GM12878 (cell line): Measurements from ENCODE around the gene RAPGEF6. TPM values are rescaled to one million over a fixed set of nuclear protein-coding genes. Genes with fewer than 3 reads are reported as not detected.

ENCODE experiments used
- ATF7 ChIP-seq: fragments of 450-650 bp; IDR thresholded peaks from 2 replicates; pipeline ENCODE4 v1.6.1; 2016; ENCODE audit warnings: low read depth, mild to moderate bottlenecking
- BMI1 ChIP-seq: fragments of 450-650 bp; IDR thresholded peaks from 2 replicates; pipeline ENCODE4 v1.6.1; 2016; ENCODE audit warnings: mild to moderate bottlenecking, moderate library complexity, borderline replicate concordance
- CBX5 ChIP-seq: sonication (generic); IDR thresholded peaks from 2 replicates; pipeline ENCODE4 v1.6.1; 2016; ENCODE audit warnings: low read depth, moderate library complexity, mild to moderate bottlenecking, inconsistent platforms
- CHD1 ChIP-seq: IDR thresholded peaks from 2 replicates; pipeline ENCODE4 v1.6.1; 2012; ENCODE audit warnings: low read depth, low read length, improper control_type of control experiment
- CREB1 ChIP-seq: IDR thresholded peaks from 2 replicates; pipeline ENCODE4 v1.6.1; 2012; ENCODE audit warnings: low read depth, mild to moderate bottlenecking, inconsistent platforms
- EP300 ChIP-seq, 2 experiments: fragments of 150-350 bp in 1 of 2; IDR thresholded peaks; 2 replicates each; pipeline ENCODE4 v1.6.1; 2011 to 2012; ENCODE audit warnings: low read depth in 2 of 2, low read length in 2 of 2, borderline replicate concordance in 1 of 2, improper control_type of control experiment in 1 of 2, inconsistent platforms in 1 of 2; ENCODE audit not compliant: control insufficient read depth in 1 of 2
- ESRRA ChIP-seq: IDR thresholded peaks from 2 replicates; pipeline ENCODE4 v1.6.1; 2012; ENCODE audit warnings: mild to moderate bottlenecking, low read length, improper control_type of control experiment
- IKZF1 ChIP-seq: fragments of 450-650 bp; conservative IDR thresholded peaks from 2 replicates; pipeline ENCODE4 v1.6.1; 2017; ENCODE audit warnings: antibody characterized with exemption, mild to moderate bottlenecking
- IRF4 ChIP-seq: IDR thresholded peaks from 2 replicates; pipeline ENCODE4 v1.6.1; 2011; ENCODE audit warnings: low read depth, low read length
- JUND ChIP-seq: IDR thresholded peaks from 2 replicates; pipeline ENCODE4 v1.6.1; 2012; ENCODE audit warnings: low read depth, mild to moderate bottlenecking, low read length, improper control_type of control experiment, moderate library complexity
- MEF2B ChIP-seq: fragments of 450-650 bp; IDR thresholded peaks from 2 replicates; pipeline ENCODE4 v1.6.1; 2018; ENCODE audit warnings: mild to moderate bottlenecking, moderate library complexity; ENCODE audit not compliant: partially characterized antibody, poor library complexity, severe bottlenecking
- MLLT1 ChIP-seq: fragments of 450-650 bp; IDR thresholded peaks from 2 replicates; pipeline ENCODE4 v1.6.1; 2016; ENCODE audit warnings: mild to moderate bottlenecking
- NFXL1 ChIP-seq: fragments of 450-650 bp; IDR thresholded peaks from 2 replicates; pipeline ENCODE4 v1.6.1; 2017; ENCODE audit warnings: antibody characterized with exemption, mild to moderate bottlenecking, borderline replicate concordance
- PBX3 ChIP-seq: IDR thresholded peaks from 2 replicates; pipeline ENCODE4 v1.6.1; 2011; ENCODE audit warnings: mild to moderate bottlenecking, low read depth, low read length, moderate library complexity; ENCODE audit not compliant: insufficient replicate concordance
- PML ChIP-seq: IDR thresholded peaks from 2 replicates; pipeline ENCODE4 v1.6.1; 2012; ENCODE audit warnings: low read length, inconsistent platforms
- POLR2A ChIP-seq: IDR thresholded peaks from 2 replicates; pipeline ENCODE4 v1.6.1; 2011; ENCODE audit warnings: low read depth, mild to moderate bottlenecking, low read length
- SP1 ChIP-seq: IDR thresholded peaks from one replicate; pipeline ENCODE4 v1.6.1; 2011; ENCODE audit warnings: low read depth, low read length
- SPI1 ChIP-seq: IDR thresholded peaks from 2 replicates; pipeline ENCODE4 v1.6.1; 2011; ENCODE audit warnings: low read depth, mild to moderate bottlenecking, low read length, moderate library complexity, borderline replicate concordance; ENCODE audit not compliant: insufficient read depth
- SREBF2 ChIP-seq: IDR thresholded peaks from 2 replicates; pipeline ENCODE4 v1.6.1; 2012; ENCODE audit warnings: mild to moderate bottlenecking, low read length
- ZNF384 ChIP-seq: IDR thresholded peaks from 2 replicates; pipeline ENCODE4 v1.6.1; 2012; ENCODE audit warnings: low read depth, mild to moderate bottlenecking, low read length, improper control_type of control experiment, borderline replicate concordance
- ZNF687 ChIP-seq: fragments of 450-650 bp; IDR thresholded peaks from 2 replicates; pipeline ENCODE4 v1.6.1; 2017; ENCODE audit warnings: mild to moderate bottlenecking, moderate library complexity
- polyA plus RNA-seq, 11 experiments: library from polyadenylated mRNA; depleted of rRNA in 4 of 11; unstranded in 6 of 11; stranded (reverse) in 5 of 11; fragments of >200 nt; fragmentation: Nextera tagmentation in 4 of 11; fragmentation: Illumina TruSeq in 1 of 11; extraction: Ambion mirVana in 4 of 11; extraction: Trizol in 1 of 11; gene quantifications; 1 replicate in 1 of 11; 2 replicates in 10 of 11; pipeline versions ENCODE4 v1.2.1 to v1.2.3, GENCODE V29; 2011 to 2016; ENCODE audit warnings: inconsistent platforms in 2 of 11, missing spikeins in 2 of 11, low read depth in 1 of 11
- total RNA-seq, 4 experiments: library from RNA; depleted of rRNA in 3 of 4; stranded (reverse); fragments of >200 nt in 3 of 4; fragmentation: Illumina TruSeq in 1 of 4; extraction: Trizol in 1 of 4; gene quantifications; 2 replicates each; pipeline versions ENCODE4 v1.2.1 to v1.2.3, GENCODE V29; 2013 to 2021
- TF ChIP-seq, protein P1 (sequence below): IDR thresholded peaks from 2 replicates; pipeline ENCODE4 v1.6.1; 2012; ENCODE audit warnings: low read length, inconsistent platforms
- TF ChIP-seq, protein P2 (sequence below): IDR thresholded peaks from 2 replicates; pipeline ENCODE4 v1.6.1; 2012; ENCODE audit warnings: low read depth, low read length, improper control_type of control experiment

The RAPGEF6 gene
- total and polyA plus RNA-seq, 10 of the 15 experiments (the other 5 are each of a cell fraction or from before 2014, with no cell fraction given), result 2.9 to 24.0 (median 14.2) TPM

DNA sequence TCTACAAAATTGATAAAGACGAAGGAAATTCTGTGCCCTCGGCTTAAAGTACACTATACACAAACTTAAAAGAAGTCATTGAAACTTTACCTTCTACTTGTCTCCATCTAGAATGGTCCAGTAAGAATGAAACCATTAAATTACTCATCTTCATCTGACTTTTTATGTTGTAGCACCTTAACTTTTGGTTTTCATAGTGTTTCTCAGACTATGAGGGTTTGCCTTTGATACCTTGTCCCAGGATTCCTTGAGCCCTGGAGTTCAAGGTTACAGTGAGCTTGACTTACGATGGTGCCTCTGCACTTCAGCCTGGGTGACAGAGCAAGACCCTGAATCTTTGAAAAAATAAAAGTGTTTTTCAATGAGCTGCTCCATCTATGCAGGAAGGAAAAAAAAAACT lies 239.0 kb downstream of the RAPGEF6 start (continued):
- TF ChIP-seq SPI1 (no peak), ZNF384 (no peak), MEF2B (peak; percentile 15), CBX5 (peak; percentile 42; the same call in 1 of the 2 replicates), EP300 (IDR thresholded peaks at IDR 0.05; ENCODE audit: borderline replicate concordance in 1 of 2, control insufficient read depth in 1 of 2, low read depth in 2 of 2, low read length in 2 of 2) (peak; percentile 31 to 84; a peak in 2 of 4 replicates), ESRRA (peak; percentile 31; the same call in 1 of the 2 replicates), CHD1 (no peak), NFXL1 (no peak), PBX3 (no peak), ATF7 (peak; percentile 75), MLLT1 (0 out of 2 replicates have a peak, but pooled peaks have one; percentile 23), IRF4 (peak; percentile 94), JUND (peak; percentile 84; the same call in 1 of the 2 replicates), ZNF687 (peak; percentile 62), IKZF1 (0 out of 2 replicates have a peak, but pooled peaks have one; percentile 37), CREB1 (no peak), PML (0 out of 2 replicates have a peak, but pooled peaks have one; percentile 55), SP1 (no peak), SREBF2 (no peak), POLR2A (0 out of 2 replicates have a peak, but pooled peaks have one; percentile 25), BMI1 (no peak)
- TF ChIP-seq, protein P1, sequence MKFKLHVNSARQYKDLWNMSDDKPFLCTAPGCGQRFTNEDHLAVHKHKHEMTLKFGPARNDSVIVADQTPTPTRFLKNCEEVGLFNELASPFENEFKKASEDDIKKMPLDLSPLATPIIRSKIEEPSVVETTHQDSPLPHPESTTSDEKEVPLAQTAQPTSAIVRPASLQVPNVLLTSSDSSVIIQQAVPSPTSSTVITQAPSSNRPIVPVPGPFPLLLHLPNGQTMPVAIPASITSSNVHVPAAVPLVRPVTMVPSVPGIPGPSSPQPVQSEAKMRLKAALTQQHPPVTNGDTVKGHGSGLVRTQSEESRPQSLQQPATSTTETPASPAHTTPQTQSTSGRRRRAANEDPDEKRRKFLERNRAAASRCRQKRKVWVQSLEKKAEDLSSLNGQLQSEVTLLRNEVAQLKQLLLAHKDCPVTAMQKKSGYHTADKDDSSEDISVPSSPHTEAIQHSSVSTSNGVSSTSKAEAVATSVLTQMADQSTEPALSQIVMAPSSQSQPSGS, result peak; percentile 84
- TF ChIP-seq, protein P2, sequence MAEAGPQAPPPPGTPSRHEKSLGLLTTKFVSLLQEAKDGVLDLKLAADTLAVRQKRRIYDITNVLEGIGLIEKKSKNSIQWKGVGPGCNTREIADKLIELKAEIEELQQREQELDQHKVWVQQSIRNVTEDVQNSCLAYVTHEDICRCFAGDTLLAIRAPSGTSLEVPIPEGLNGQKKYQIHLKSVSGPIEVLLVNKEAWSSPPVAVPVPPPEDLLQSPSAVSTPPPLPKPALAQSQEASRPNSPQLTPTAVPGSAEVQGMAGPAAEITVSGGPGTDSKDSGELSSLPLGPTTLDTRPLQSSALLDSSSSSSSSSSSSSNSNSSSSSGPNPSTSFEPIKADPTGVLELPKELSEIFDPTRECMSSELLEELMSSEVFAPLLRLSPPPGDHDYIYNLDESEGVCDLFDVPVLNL, result no peak
